GM15510 (cell line): ENCODE results near the gene PPIF.

Source experiments
- POLR2A ChIP-seq: IDR thresholded peaks from 3 replicates; pipeline ENCODE4 v1.6.1; 2011; ENCODE audit warnings: borderline replicate concordance; ENCODE audit not compliant: insufficient read length; ENCODE audit errors: extremely low read depth

The PPIF gene

GRCh38 chr10:79321494-79321882 lies 25.8 kb upstream of the PPIF start:
- no peak for TF ChIP-seq POLR2A

- no peak for TF ChIP-seq POLR2A
Observed at GRCh38 chr10:79321951-79322350, 25.3 kb upstream of the PPIF start.

GRCh38 chr10:79322616-79323543 lies 24.4 kb upstream of the PPIF start:
- no peak for TF ChIP-seq POLR2A

GRCh38 chr10:79323602-79324001 lies 23.7 kb upstream of the PPIF start:
- no peak for TF ChIP-seq POLR2A

GRCh38 chr10:79324032-79324695 lies 23.1 kb upstream of the PPIF start:
- no peak for TF ChIP-seq POLR2A

GRCh38 chr10:79326361-79327089 lies 20.7 kb upstream of the PPIF start:
- TF ChIP-seq POLR2A: no peak

- TF ChIP-seq POLR2A: no peak
Observed at GRCh38 chr10:79327090-79327457, 20.2 kb upstream of the PPIF start.

- TF ChIP-seq POLR2A: no peak
Observed at GRCh38 chr10:79328147-79328701, 19.0 kb upstream of the PPIF start.

GRCh38 chr10:79328737-79329504 lies 18.3 kb upstream of the PPIF start:
- no peak for TF ChIP-seq POLR2A

- TF ChIP-seq POLR2A: no peak
Observed at GRCh38 chr10:79329529-79329928, 17.7 kb upstream of the PPIF start.

- TF ChIP-seq POLR2A: no peak
Observed at GRCh38 chr10:79331226-79331625, 16.0 kb upstream of the PPIF start.

- TF ChIP-seq POLR2A: no peak
Observed at GRCh38 chr10:79331709-79332108, 15.6 kb upstream of the PPIF start.

GRCh38 chr10:79333513-79333912 lies 13.8 kb upstream of the PPIF start:
- no peak for TF ChIP-seq POLR2A

- no peak for TF ChIP-seq POLR2A
Observed at GRCh38 chr10:79334573-79334972, 12.7 kb upstream of the PPIF start.
